Endothelial cell of umbilical vein (primary cell): ENCODE measurements around the gene ETF1.

Experiments used
- EZH2 ChIP-seq: IDR thresholded peaks from 2 replicates; pipeline ENCODE4 v1.6.1; 2012; ENCODE audit warnings: borderline replicate concordance, low read depth, mild to moderate bottlenecking, moderate library complexity, low read length, inconsistent platforms; ENCODE audit not compliant: severe bottlenecking
- GATA2 ChIP-seq: IDR thresholded peaks from 2 replicates; pipeline ENCODE4 v1.7.0; 2011; ENCODE audit warnings: low read depth, mild to moderate bottlenecking, moderate library complexity, mixed read lengths, low read length; ENCODE audit not compliant: insufficient read length, insufficient read depth
- JUN ChIP-seq: IDR thresholded peaks from 2 replicates; pipeline ENCODE4 v1.6.1; 2011; ENCODE audit warnings: borderline replicate concordance, low read depth; ENCODE audit not compliant: insufficient read length, insufficient read depth
- MYC ChIP-seq: IDR thresholded peaks from one replicate; pipeline ENCODE4 v1.6.1; 2011; ENCODE audit warnings: mild to moderate bottlenecking, low read depth, low read length
- POLR2A ChIP-seq: IDR thresholded peaks from 2 replicates; pipeline ENCODE4 v1.6.1; 2012; ENCODE audit warnings: low read depth, mild to moderate bottlenecking, control low read depth, low read length
- POLR2AphosphoS5 ChIP-seq: IDR thresholded peaks from 2 replicates; pipeline ENCODE4 v1.6.1; 2012; ENCODE audit warnings: low read depth, mild to moderate bottlenecking, control low read depth, low read length, moderate library complexity; ENCODE audit not compliant: insufficient read depth
- TF ChIP-seq, protein P1 (sequence below), 2 donors: IDR thresholded peaks; 1 replicate in 1 of 2; 2 replicates in 1 of 2; pipeline ENCODE4 v1.5.1; 2011; ENCODE audit warnings: low read length in 2 of 2, mild to moderate bottlenecking in 2 of 2, moderate library complexity in 2 of 2, control low read depth in 1 of 2, inconsistent platforms in 1 of 2, low read depth in 1 of 2; ENCODE audit not compliant: insufficient read depth in 1 of 2; ENCODE audit errors: extremely low read depth in 1 of 2
- TF ChIP-seq, protein P2 (sequence below): IDR thresholded peaks from 2 replicates; pipeline ENCODE4 v1.6.1; 2011; ENCODE audit not compliant: insufficient read depth, insufficient read length

DNA sequence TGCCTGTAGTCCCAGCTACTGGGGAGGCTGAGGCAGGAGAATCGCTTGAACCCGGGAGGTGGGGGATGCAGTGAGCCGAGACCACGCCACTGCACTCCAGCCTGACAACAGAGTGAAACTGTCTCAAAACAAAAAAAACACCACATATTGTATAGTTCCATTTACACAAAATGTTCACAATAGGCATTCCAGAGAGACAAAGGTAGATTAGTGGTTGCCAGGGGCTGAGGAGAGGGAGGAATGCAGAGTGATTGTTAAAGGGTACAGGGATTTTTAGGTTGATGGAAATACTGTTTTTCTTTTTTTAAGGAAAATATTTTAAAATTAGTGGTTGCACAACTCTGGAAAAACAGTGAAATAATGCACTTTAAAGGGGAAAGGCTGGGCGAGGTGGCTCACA, 19.6 kb downstream of the ETF1 start:
- TF ChIP-seq, protein P1, sequence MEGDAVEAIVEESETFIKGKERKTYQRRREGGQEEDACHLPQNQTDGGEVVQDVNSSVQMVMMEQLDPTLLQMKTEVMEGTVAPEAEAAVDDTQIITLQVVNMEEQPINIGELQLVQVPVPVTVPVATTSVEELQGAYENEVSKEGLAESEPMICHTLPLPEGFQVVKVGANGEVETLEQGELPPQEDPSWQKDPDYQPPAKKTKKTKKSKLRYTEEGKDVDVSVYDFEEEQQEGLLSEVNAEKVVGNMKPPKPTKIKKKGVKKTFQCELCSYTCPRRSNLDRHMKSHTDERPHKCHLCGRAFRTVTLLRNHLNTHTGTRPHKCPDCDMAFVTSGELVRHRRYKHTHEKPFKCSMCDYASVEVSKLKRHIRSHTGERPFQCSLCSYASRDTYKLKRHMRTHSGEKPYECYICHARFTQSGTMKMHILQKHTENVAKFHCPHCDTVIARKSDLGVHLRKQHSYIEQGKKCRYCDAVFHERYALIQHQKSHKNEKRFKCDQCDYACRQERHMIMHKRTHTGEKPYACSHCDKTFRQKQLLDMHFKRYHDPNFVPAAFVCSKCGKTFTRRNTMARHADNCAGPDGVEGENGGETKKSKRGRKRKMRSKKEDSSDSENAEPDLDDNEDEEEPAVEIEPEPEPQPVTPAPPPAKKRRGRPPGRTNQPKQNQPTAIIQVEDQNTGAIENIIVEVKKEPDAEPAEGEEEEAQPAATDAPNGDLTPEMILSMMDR (IDR thresholded peaks at IDR 0.05; ENCODE audit: extremely low read depth in 1 of 2, insufficient read depth in 1 of 2, low read depth in 1 of 2, low read length in 2 of 2): no peak
- TF ChIP-seq POLR2AphosphoS5: no peak
- TF ChIP-seq, protein P2, sequence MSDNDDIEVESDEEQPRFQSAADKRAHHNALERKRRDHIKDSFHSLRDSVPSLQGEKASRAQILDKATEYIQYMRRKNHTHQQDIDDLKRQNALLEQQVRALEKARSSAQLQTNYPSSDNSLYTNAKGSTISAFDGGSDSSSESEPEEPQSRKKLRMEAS: no peak
- no peak for TF ChIP-seq JUN
- TF ChIP-seq POLR2A: no peak
- no peak for TF ChIP-seq EZH2
- no peak for TF ChIP-seq MYC
- no peak for TF ChIP-seq GATA2
